Measurements from ENCODE around the gene AMZ1. TPM values are rescaled to one million over a fixed set of nuclear protein-coding genes. Genes with fewer than 3 reads are reported as not detected.

AMZ1 gene
- total RNA-seq, 1 experiment from 2014 or later, result 0.74 TPM

- Histone ChIP-seq H3K27ac (ENCODE audit: insufficient read length, low read depth, low read length) (no peak overlapping the region), H3K9ac (ENCODE audit: extremely low read depth, insufficient read length, low read length) (no peak overlapping the region), H3K27me3 (ENCODE audit: insufficient read depth, low read length) (no peaks in the 10 kb centered on the region), H3K14ac (ENCODE audit: insufficient read depth, low read length) (no peak overlapping the region), H2AK5ac (ENCODE audit: insufficient read length, low read length) (no peak overlapping the region), H3K23ac (ENCODE audit: insufficient read length, low read depth, low read length) (no peak overlapping the region), H3K79me1 (ENCODE audit: insufficient read depth, low read depth, low read length, poor library complexity, severe bottlenecking) (peaks cover 5% of the 10 kb centered on the region), H4K20me1 (ENCODE audit: control insufficient read depth, insufficient read depth, insufficient read length) (peaks cover under 1% of the 10 kb centered on the region), H2BK12ac (ENCODE audit: insufficient read length, low read depth, low read length) (no peak overlapping the region), H2BK20ac (ENCODE audit: low read depth, low read length, poor library complexity, severe bottlenecking) (no peak overlapping the region), H3T11ph (ENCODE audit: low read length) (no peak overlapping the region), H2AFZ (ENCODE audit: low read length) (no peak overlapping the region), H2BK120ac (ENCODE audit: low read depth, low read length, poor library complexity, severe bottlenecking) (no peak overlapping the region), H4K5ac (ENCODE audit: insufficient read length, low read depth, low read length) (no peak overlapping the region), H2BK5ac (ENCODE audit: insufficient read length, low read length) (no peak overlapping the region), H3K4me2 (ENCODE audit: insufficient read depth, insufficient read length, low read length) (no peak overlapping the region), H3K79me2 (ENCODE audit: insufficient read depth, low read length) (peaks cover 13% of the 10 kb centered on the region; the same call in 1 of the 2 replicates), H3K4me1 (ENCODE audit: insufficient read depth, low read length) (0 out of 2 replicates have a peak, but pooled peaks cover 2% of the 10 kb centered on the region), H3K18ac (ENCODE audit: insufficient read length, low read depth, low read length) (no peak overlapping the region), H3K9me3 (ENCODE audit: control insufficient read depth, low read depth, low read length) (no peaks in the 10 kb centered on the region), H3K4ac (ENCODE audit: low read depth, low read length) (no peak overlapping the region), H2BK15ac (ENCODE audit: low read depth, low read length) (no peak overlapping the region), H4K91ac (ENCODE audit: insufficient read length, low read depth, low read length) (no peak overlapping the region), H3K56ac (ENCODE audit: insufficient read length, low read depth, low read length) (no peak overlapping the region), H3K23me2 (ENCODE audit: insufficient read length, low read depth, low read length, poor library complexity, severe bottlenecking) (no peaks in the 10 kb centered on the region), H4K8ac (replicated peaks; ENCODE audit: insufficient read length, low read depth, low read length) (no peak overlapping the region)
- Mint-ChIP-seq H3K9me3 (no peaks in the 10 kb centered on the region), H3K27ac (no peak overlapping the region), H3K4me3 (no peak overlapping the region), H3K27me3 (ENCODE audit: low read depth) (no peaks in the 10 kb centered on the region), H3K4me1 (peaks cover 29 to 31% of the 10 kb centered on the region in 2 experiments), H3K36me3 (ENCODE audit: insufficient read depth in 1 of 3, low read depth in 3 of 3) (peaks cover 17 to 33% (median 25%) of the 10 kb centered on the region in 3 experiments)
- TF ChIP-seq CTCF (conservative IDR thresholded peaks at IDR 0.05), result no peak
- DNase-seq, result no peak
These were observed 67.5 kb downstream of the AMZ1 start for GRCh38 chr7:2755531-2755930.

Measured in H9 (cell line).